T1000 (cell line): ENCODE results near the gene FBP1.

Source experiments
- DNase-seq: peaks from one replicate; lab custom pipeline; 2025; ENCODE audit warnings: mixed read lengths; lab: John Stamatoyannopoulos, UW

FBP1 gene

GRCh38 chr9:94639061-94639998 lies at the start of gene FBP1:
Gene FBP1, minus strand, starts transcription at chr9:94639518. Its CDS starts 208 bp downstream, at chr9:94639310.
- no peak for DNase-seq

GRCh38 chr9:94687451-94687850 lies 48.1 kb upstream of the FBP1 start:
- no peak for DNase-seq

GRCh38 chr9:94685359-94685758 lies 46.0 kb upstream of the FBP1 start:
- no peak for DNase-seq

- peak; percentile 43 for DNase-seq
These were observed 42.2 kb upstream of the FBP1 start for GRCh38 chr9:94681508-94681907.

- no peak for DNase-seq
These were observed 41.3 kb upstream of the FBP1 start for GRCh38 chr9:94680621-94681020.

GRCh38 chr9:94680020-94680419 lies 40.7 kb upstream of the FBP1 start:
- no peak for DNase-seq

- no peak for DNase-seq
These were observed 40.3 kb upstream of the FBP1 start for GRCh38 chr9:94679587-94679986.

- DNase-seq, result no peak
These were observed 38.6 kb upstream of the FBP1 start for GRCh38 chr9:94677929-94678328.

- no peak for DNase-seq
These were observed 37.3 kb upstream of the FBP1 start for GRCh38 chr9:94676446-94677131.

GRCh38 chr9:94675008-94675881 lies 35.9 kb upstream of the FBP1 start:
- no peak for DNase-seq

- DNase-seq, result no peak
These were observed 33.6 kb upstream of the FBP1 start for GRCh38 chr9:94672811-94673487.

- peak; percentile 45 for DNase-seq
These were observed 29.8 kb upstream of the FBP1 start for GRCh38 chr9:94668928-94669729.

GRCh38 chr9:94668418-94668927 lies 29.2 kb upstream of the FBP1 start:
- no peak for DNase-seq

- DNase-seq, result no peak
These were observed 27.2 kb upstream of the FBP1 start for GRCh38 chr9:94666364-94667099.

GRCh38 chr9:94665613-94666012 lies 26.3 kb upstream of the FBP1 start:
- no peak for DNase-seq

- DNase-seq, result no peak
These were observed 25.5 kb upstream of the FBP1 start for GRCh38 chr9:94664801-94665200.

GRCh38 chr9:94663640-94664039 lies 24.3 kb upstream of the FBP1 start:
- no peak for DNase-seq

GRCh38 chr9:94663140-94663539 lies 23.8 kb upstream of the FBP1 start:
- no peak for DNase-seq

GRCh38 chr9:94657021-94657725 lies 17.9 kb upstream of the FBP1 start:
- DNase-seq, result no peak
